Psoas muscle (tissue), 8 donors: ENCODE results near the gene PRRT1. TPM values are rescaled to one million over a fixed set of nuclear protein-coding genes. Genes with fewer than 3 reads are reported as not detected.

Source experiments
- ATAC-seq, 4 donors: fragments of 200-7000 bp; cut with Tn5 transposase; one replicate each; pipeline ENCODE4 v1.9.1; 2020; ENCODE audit warnings: moderate library complexity in 3 of 4, mild to moderate bottlenecking in 2 of 4
- DNase-seq, 2 donors: peaks; one replicate each; pipeline ENCODE4 v3.0.0-alpha.2; 2020
- H3K27ac ChIP-seq: fragments of 200-600 bp; one replicate; pipeline ENCODE4 v1.8.0; 2022
- H3K27me3 ChIP-seq, 3 donors: fragments of 200-600 bp in 1 of 3; one replicate each; pipeline versions ENCODE4 v1.6.1 to v1.8.0; 2013 to 2022; ENCODE audit warnings: low read length in 2 of 3, mild to moderate bottlenecking in 2 of 3, moderate library complexity in 1 of 3; ENCODE audit not compliant: insufficient read depth in 3 of 3
- H3K36me3 ChIP-seq, 2 donors: fragments of 200-600 bp in 1 of 2; one replicate each; pipeline versions ENCODE4 v1.6.1 to v1.8.0; 2013 to 2022; ENCODE audit warnings: low read depth in 1 of 2, mild to moderate bottlenecking in 1 of 2, moderate library complexity in 1 of 2; ENCODE audit not compliant: insufficient read depth in 1 of 2
- H3K4me1 ChIP-seq: fragments of 200-600 bp; one replicate; pipeline ENCODE4 v1.8.0; 2022
- H3K4me3 ChIP-seq: fragments of 200-600 bp; one replicate; pipeline ENCODE4 v1.8.0; 2022; ENCODE audit warnings: mild to moderate bottlenecking
- H3K9me3 ChIP-seq: fragments of 200-600 bp; one replicate; pipeline ENCODE4 v1.8.0; 2022
- CTCF ChIP-seq: fragments of 200-600 bp; IDR thresholded peaks from one replicate; pipeline ENCODE4 v1.8.0; 2022; ENCODE audit warnings: antibody characterized with exemption
- WGBS, 3 donors: extraction: QIAGEN DNeasy Blood & Tissue Kit; methylation state at CpG; one replicate each; pipeline versions ENCODE4 v1.1.6 to v1.1.7; 2013; 5-methylcytosine and 5-hydroxymethylcytosine counted together
- intact Hi-C, 2 donors: fragments of 100-400 bp; cut with DNase I; formaldehyde crosslinking; loops; one replicate each; pipeline versions ENCODE4 v1.11.0 to v1.14.2; 2022
- polyA plus RNA-seq, 3 donors: library from polyadenylated mRNA; stranded (reverse); fragments of 200-250 nt; gene quantifications; one replicate each; pipeline ENCODE4 v1.2.3, GENCODE V29; 2013
- total RNA-seq, 4 donors: library from RNA; stranded (reverse); fragmentation: NEBNext Ultra II Directional in 2 of 4; extraction: Animal tissue kit (Norgen Biotek cat#: 25700) in 2 of 4; gene quantifications; one replicate each; pipeline versions ENCODE4 v1.2.1 to v1.2.4, GENCODE V29; 2021 to 2023
- donor health status: healthy with polysubstance abuse.
- donor health status: DM: no; HTN: no; CAD: no; lungs with moderate emphysema.
- donor health status: Bipolar disorder and iron deficiency.
- donor health status: healthy.
- donor health status: DM: yes; HTN: yes; CAD: no.
- donor health status: DM: no; HTN: no; CAD: no.
- donor health status: DM: no; HTN: no; CAD: no.
- donor health status: DM: yes; HTN: yes; CAD: no.

The PRRT1 gene
- total and polyA plus RNA-seq, 7 donors = 0.08 to 0.51 (median 0.22) TPM

GRCh38 chr6:32126880-32127279 is 24.9 kb downstream of the PRRT1 start:
- no peak overlapping the region for H3K27ac ChIP-seq
- intact Hi-C loops = loop anchor here (5.0 kb wide), 2 partner anchors 50 to 1160 kb away; partner anchors contain the start of genes AGPAT1 (in 1 of the 2), PFDN6 (in 1 of the 2), RNF5 (in 1 of the 2) and WDR46 (in 1 of the 2)

GRCh38 chr6:32123681-32124080 is 28.1 kb downstream of the PRRT1 start:
- intact Hi-C loops = no loop called here
- TF ChIP-seq CTCF = no peak
- ATAC-seq (no peak), DNase-seq (no peak)
- 73 to 84% (median 77%) methylated on average over 4 of the region's 4 CpGs for WGBS, 3 donors
- Histone ChIP-seq H3K4me1 (peaks cover 25% of the 10 kb centered on the region), H3K27ac (no peak overlapping the region), H3K36me3 (peaks cover 10 to 83% of the 10 kb centered on the region in 2 donors), H3K9me3 (no peaks in the 10 kb centered on the region), H3K4me3 (no peak overlapping the region), H3K27me3 (no peaks in the 10 kb centered on the region)

More at GRCh38 chr6:32126880-32127279, 24.9 kb downstream of the PRRT1 start:
- peak overlapping the region; percentile 95 for H3K4me3 ChIP-seq
- WGBS, 3 donors = 63 to 69% (median 69%) methylated on average over 8 of the region's 8 CpGs
- no peaks in the 10 kb centered on the region for H3K9me3 ChIP-seq
- DNase-seq (no peak), ATAC-seq (no peak)
- H3K4me1 ChIP-seq = peaks cover 26% of the 10 kb centered on the region
- H3K27me3 ChIP-seq = no peaks in the 10 kb centered on the region
- peaks cover 4 to 52% of the 10 kb centered on the region in 2 donors for H3K36me3 ChIP-seq
- no peak for TF ChIP-seq CTCF

GRCh38 chr6:32120573-32121059 is 31.1 kb downstream of the PRRT1 start:
- intact Hi-C loops = no loop called here
- H3K27ac ChIP-seq = no peak overlapping the region
- H3K9me3 ChIP-seq = no peaks in the 10 kb centered on the region
- H3K4me3 ChIP-seq = no peak overlapping the region
- 92 to 94% (median 94%) methylated on average over 11 to 12 of the region's 12 CpGs for WGBS, 3 donors
- ATAC-seq = no peak
- peaks cover 10 to 97% of the 10 kb centered on the region in 2 donors for H3K36me3 ChIP-seq
- no peak for DNase-seq
- peaks cover 7% of the 10 kb centered on the region for H3K4me1 ChIP-seq
- no peaks in the 10 kb centered on the region for H3K27me3 ChIP-seq
- TF ChIP-seq CTCF = no peak

- Histone ChIP-seq H3K9me3 (no peaks in the 10 kb centered on the region), H3K27ac (no peak overlapping the region), H3K36me3 (peaks cover 5 to 93% of the 10 kb centered on the region in 2 donors), H3K4me3 (no peak overlapping the region), H3K4me1 (peaks cover 7% of the 10 kb centered on the region), H3K27me3 (no peaks in the 10 kb centered on the region)
- 20 to 22% (median 21%) methylated on average over 16 to 17 of the region's 17 CpGs for WGBS, 3 donors
- intact Hi-C loops = loop anchor here (1.0 to 5.0 kb wide), 5 partner anchors 33 to 78 kb away; partner anchors contain the start of genes PPT2 (in 2 of the 2) and PRRT1 (in 1 of the 2)
- TF ChIP-seq CTCF = peak; percentile 93
- DNase-seq (peak; percentile 87 to 92), ATAC-seq (peak; percentile 84 to 93 (median 90))
Observed at GRCh38 chr6:32118782-32119628, 32.7 kb downstream of the PRRT1 start.
